ENCODE data around the gene THEM5.

Gene THEM5

DNA sequence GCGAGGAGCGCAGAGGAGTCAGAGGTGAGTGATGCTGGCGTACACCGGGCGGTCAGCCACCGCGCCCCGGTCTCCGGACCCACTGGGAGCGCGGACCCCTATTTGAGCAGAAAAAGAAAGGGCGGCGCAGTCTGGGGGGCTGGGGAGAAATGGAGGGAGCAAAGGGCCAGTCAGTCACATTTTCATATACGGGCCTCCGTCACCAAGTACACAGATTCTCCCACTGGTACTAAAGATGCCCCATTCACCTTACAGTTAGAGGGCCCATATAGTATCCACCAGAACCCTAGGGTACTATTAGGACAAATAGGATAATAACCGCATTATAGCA lies 14.5 kb downstream of the THEM5 start:
- no peak for DNase-seq

DNA sequence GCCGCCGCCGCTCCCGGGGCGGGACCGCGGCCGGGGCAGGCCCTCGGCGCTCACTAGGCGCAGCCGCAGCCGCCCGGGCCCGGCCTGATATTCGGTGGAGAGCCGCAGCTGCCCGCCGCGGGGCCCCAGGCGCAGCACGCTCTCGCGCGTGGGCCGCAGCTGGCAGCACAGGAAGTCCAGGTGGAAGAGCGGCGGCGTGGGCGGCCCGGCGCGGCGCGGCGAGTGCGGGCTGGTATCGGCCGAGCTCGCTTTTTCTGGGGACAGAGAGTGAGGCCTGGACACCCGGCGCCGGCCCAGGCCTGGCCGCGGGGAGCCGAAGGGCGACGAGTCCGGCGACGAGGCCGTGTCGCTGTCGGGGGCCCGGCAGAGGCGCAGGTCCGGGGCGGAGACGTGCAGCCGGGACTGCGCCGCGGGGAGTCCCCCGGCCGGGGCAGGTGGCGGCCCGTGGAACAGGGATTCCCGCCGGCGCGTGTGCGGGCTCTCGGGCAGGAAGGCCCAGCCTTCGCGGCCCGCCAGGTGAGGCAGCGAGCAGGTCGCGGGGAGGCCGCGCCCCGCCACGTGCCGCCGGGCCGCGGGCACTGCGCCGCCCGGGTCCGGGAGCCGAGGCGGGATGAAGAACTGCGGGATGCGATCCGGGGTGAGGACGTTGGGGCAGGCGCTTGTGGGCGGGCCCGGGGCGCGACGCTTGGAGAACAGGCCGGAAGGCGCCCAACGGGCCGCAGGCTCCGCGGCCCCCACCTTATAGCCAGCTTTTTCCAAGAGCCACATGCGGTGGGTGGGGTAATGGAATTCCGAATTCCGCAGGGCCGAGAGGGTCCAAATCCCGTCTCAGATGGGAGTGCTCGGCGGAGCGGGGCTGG lies 15.1 kb downstream of the THEM5 start:
- DNase-seq: no peak

DNA sequence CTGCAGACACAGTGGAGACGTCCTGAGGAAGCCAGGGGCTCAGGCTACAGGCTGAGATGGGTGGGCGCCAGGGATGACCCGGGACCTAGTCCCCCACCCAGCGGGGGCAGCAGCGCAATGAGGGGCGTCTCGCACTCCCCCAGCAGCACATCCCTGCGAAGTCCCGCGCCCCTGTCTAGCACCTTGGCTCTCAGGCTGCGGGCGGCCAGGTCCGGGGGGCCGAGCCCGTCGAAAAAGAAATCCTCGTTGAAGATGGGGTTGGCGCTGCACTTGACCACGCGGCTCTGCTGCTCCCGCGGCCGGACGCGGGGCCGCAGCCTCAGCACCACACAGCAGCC lies 15.7 kb downstream of the THEM5 start:
- no peak for DNase-seq

DNA sequence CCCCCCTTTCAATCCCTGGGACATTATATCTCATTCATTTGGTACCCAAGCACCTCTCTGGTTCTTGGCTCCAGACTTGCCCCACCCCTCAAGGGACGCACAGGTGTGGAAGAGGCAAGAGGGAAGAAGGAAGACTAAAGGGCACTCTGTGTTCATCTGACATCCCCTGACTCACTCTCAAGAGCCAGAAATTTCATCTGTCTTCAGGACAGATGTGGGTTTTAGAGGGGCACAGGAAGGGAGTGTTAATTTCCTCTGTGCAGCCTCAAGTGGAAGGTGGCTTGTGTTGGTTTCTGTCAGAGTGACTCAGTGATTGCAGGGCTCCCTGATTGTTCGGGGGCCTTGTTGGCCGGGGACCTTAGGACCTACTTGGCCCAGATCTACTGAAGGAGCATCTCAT lies 16.3 kb downstream of the THEM5 start:
- DNase-seq: no peak

DNA sequence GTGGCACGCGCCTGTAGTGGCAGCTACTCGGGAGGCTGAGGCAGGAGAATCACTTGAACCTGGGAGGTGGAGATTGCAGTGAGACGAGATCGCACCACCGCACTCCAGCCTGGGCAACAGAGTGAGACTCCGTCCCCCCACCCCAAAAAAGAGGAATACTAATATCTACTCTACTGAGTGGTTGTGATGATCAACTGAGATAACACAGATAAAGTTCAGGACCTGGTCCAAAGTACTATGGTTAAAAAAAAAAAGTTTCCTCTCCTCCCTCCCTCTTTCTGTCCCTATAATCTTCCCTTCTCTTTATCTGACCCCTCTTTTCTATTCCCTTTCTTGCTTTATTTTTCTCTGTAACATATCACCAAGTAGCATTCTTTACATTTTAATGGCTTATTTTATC lies 17.9 kb downstream of the THEM5 start:
- no peak for DNase-seq

DNA sequence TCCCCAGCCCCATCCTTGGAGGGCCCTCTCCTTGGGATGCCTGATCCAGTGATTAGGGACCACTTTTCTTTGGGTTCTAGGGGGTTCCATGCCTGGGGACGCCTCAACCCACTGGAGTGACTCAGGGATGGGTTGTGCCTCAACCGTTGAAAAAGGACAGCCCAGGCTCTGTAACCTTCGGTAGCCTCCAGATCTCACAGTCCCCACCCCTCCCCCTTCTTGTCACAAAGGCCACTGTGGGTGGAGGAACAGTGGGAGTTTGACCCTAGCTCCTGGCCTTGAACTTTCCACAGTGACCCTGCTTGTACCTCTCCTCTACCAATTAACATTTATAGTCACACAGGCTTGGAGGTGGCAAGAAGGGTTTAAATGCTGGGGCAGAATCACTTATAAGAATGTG lies 19.3 kb downstream of the THEM5 start:
- no peak for DNase-seq

DNA sequence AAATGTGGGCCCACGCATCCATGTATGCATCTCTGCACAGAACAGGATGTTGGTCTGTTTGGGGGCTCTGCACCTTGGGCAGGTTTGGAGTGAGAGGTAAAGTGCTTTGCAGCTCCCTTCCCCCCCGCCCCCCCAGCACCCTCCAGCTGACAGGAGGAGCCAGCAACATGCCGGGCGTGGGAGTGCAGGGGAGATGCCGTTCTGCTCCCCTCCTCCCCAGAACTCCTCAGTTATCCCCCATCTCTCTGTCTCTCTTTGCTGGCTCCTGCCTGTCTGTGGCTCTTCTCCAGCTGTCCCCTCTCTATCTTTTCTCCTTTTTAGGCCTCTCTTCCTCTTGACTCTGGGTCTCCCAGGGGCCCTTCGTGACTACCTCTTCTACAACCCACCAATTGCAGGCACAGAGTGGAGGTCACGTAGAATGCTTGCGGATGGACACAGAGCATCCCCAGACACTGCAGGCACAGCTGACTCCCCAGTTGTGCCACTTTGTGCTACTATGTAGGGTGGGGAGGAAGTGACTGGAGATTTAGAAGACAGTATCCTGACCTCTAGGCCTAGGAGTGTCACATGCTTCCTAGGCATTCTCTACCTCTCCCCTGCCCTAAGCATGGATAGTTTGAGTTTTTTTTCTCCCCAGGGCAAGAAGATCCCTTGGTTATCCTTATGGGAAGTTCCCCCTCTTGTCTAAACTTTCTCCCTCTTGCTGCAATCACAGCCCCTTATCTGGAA lies 20.2 kb downstream of the THEM5 start:
- no peak for DNase-seq

DNA sequence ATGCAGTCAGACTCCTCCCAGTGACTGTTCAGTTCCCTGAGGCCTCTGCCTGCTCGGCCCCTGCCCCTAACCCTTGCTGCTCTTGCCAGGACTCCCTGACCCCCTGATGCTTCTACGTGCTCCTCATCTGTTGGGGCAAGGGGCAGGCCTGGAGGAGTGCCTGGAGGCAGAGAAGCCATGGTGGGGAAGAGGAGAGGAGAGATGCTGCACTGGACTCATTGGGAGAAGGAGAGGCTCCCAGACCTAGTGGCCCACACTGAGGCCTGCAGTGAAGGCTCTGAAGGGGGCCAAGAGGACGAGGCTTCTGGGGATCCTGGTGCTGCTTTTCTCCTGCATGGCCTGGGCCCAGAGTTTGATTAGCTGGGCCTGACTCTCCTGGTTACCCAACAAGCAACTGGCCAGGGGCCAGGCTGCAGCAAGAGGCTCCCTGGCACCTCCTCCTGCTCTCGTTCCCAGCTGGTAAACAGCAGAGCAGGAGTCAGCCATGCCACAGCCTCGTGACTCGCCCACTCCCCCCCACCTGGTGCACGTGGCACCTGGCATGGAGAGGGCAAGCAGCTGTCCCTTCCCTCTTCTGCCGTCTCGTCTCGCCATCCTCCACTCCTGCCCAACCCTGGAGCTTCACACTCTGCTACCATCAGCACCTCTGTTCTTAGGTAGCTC lies 21.1 kb downstream of the THEM5 start:
- DNase-seq: no peak

DNA sequence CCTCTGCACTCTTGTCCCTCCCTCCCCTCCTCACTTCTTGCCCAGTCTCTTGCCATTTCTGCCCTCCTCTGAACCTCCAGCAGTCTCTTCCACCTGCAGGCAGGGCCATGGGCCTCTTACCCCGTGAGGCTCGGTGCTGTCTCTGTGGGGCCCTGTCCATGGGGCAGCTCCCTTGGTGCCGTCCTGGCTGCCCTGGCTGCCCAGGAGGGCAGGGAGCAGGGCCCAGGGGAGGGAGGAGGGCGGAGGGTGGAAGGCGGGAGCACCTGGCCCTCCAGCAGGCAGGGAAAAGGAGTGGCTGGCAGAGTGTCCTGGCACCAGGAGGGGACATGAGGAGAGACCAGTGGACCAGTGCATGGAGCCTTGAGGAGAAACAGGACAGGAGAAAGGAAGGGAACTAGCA lies 21.9 kb downstream of the THEM5 start, which contains the start of gene RORC:
TSS of gene RORC (minus strand) at position 198 of the 400 bp plus-strand sequence. CDS start at position 160, 38 bp downstream.
- no peak for DNase-seq

DNA sequence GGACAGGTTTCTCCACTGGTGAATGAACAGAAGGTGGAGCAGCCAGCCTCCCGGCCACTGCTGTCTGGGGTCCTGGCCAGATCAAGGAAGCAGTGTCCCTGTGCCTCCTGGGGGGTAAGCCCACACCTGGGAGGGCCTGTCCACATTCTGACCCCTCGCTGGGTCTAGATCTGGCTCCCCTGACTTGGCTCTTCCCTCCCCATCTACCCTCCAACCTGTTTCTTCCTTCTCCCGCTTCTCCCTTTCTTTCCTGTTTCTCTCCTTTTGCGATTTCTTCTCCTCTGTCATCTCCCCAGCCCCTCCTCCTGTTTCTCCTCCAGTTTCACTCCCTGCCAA lies 22.3 kb downstream of the THEM5 start:
- no peak for DNase-seq

DNA sequence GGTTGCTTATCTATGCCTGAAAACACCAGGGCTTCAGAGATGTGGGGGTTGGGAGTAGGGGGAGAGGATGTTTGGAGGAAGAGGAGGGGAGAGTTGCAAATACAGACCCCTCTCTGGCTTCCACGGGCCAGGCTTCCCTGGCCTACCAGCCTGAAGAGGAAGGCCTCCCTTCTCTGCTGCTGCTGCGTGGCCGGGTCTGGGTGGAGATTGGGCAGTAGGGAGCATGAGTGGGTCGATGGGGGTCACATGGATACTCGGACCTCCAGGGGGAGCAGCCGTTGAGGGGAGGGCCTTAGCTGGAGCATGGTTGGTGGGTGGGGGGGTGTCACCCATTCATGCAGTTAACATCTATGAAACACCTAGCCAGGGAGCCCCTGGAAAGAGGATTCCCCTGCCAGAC lies 23.5 kb downstream of the THEM5 start:
- DNase-seq: no peak

DNA sequence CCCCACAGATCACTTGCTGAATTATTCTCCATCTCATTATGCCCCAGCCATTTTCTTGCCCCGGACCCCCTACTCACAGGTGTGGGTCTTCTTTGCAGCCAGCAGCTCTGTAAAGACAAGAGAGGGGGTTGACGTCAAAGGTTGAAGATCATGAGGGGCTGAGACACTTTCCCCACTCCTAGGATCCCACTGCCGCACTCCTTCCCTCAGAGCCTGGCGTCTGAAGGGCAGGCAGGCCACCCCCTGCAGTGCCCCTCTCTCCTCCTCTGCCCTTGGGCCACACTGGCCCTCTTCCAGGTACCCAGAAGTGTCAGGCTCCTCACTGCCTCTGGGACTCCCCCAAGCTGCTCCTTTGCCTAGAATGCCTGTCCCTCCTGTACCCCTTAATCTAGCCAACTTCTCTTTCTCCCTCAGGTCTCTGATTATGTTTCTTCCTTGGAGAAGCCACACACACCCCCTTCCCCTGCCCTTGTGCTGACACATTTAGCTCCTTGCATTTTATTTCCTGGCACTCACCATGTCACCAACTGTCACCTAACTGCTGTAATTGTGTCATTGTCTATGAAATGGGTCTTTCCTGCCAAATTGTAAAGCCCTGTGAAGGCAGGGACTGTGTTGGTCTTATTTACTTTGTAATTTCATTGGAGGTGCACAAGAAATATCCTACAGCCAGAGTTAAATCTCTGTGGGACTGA lies 24.0 kb downstream of the THEM5 start:
- DNase-seq: no peak

DNA sequence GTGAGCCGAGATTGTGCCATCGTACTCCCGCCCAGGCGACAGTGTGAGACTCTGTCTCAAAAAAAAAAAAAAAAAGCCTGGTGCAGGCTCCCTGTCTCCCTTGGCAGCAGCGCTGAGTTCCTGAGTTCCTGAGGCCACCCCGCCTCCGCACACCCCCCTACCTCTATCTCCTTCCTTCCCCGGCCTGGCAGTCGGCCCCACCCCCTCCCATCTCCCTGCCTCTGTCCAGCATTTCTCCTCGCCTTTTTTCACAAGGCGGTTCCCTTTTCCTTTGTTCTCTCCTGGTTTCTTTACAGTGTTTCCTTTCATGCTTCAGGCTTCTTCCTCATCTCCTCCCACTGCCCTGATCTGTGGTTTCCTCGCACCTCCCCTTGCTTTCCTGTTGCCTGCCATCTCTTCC lies 24.6 kb downstream of the THEM5 start:
- DNase-seq: no peak

DNA sequence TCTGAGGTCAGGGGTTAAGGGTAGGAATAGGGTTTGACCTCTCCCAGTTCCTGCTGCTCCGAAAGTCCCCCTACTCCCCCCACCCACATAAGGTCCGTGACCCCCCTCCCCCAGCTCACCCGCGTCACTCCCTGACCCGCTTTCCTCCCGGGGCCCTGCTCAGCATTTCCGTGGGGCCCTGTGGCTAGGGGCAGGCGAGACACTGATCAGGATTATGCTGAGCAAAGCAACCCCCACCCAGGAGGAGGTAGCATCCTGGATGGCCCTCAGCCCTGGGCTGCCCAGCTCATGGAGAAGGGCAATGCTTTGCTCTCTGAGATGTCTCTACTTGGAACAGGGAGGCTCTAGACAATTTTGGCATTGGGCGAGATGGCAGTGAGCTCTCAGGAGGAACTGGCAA lies 25.7 kb downstream of the THEM5 start:
- DNase-seq: no peak

DNA sequence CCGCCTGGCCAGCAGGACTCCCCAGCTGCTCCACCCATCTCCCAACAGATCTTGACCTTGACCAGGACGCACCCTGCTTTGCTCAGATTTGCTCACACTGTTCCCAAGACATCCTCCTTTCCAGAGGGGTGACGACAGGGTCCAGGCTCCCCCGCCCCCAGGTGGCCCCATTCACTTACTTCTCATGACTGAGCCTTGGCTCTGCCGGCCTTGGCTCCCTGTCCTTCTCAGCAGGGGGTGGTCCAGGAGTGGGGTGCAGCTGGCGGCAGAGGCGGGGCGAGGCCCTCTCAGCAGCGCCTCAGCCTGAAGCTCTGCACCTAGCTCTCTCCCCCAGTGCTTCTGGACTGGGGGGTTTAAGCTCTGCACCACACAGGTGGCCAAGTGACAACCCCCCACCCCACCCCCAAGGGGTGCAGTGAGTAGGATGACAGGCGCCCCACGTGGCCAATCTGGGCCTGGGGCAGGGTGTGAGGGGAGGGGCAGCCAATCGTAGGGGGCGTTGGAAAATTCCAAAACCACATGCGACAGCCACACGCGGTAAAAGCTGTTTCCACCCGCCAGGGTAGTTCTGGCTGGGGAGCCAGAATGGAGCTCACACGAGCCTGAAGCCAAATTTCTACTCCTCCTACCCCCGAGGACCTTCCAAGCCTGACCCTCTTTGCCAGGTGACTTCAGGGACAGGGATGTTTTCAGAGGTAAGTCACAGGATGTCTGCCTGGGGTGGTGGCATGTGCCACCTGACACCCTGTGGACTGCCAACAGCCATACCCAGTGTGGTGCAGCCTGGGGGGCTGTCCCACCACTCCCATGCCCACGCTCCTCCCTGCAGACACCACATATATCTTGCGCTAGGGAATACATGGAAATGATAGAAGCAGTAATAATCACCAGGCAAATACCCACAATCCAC lies 27.5 kb downstream of the THEM5 start:
- peak; percentile 32 for DNase-seq

DNA sequence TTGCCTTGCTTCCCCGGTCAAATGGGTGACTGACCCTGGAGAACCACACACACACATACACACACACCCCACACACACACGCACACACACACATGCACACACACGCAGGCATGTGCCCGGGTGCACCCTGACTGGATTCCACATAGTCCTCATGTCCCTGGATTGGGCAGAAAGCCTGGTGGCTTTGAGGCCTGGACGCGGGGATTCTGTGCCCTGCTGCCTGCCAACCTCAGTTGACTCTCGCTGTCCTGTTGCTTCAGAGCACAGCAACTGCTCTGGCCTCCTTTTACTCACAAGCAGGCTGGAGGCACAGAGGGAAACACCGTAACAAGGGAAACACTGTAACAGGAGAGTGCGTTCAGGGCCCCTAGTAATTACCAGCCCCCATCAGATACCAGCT lies 28.3 kb downstream of the THEM5 start:
- no peak for DNase-seq

DNA sequence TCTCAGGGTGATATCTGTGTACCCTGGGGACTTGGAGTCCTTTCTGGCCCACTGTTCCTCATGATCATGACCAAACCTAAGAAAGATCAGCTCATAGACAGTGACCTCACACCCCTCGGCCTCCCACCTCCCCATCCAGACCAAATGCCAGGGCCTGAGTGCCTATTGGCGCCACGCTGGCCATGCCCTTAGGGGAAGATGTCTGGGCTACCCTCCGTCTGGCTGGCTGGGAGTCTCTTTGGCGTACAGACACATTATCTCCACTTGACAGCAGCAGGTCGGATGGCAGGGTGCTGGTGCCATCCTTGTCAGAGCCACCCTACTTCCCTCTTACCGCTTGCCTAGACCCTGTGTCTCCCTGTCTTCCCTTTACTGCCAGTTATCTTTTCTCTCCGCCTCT lies 30.3 kb downstream of the THEM5 start:
- no peak for DNase-seq

DNA sequence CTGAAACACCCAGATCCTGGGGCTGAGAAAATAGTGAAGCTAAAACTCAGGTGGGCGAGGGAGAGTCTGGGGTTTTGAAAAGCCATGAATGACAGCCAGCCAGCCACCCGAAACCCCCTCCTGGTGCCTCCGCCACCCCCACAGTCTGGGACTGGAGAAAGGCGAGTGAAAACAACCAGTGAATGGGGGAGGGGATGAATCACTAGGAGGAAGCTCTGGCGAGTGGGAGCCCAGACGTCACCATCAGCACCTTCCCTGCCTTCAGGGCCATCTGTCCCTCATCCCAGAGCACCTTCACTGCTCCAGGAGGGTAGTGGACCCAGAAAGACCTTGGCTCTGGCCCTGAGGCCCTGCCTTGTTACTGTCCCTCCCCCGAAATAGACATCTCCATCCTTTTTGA lies 31.1 kb downstream of the THEM5 start:
- DNase-seq: peak; percentile 40

DNA sequence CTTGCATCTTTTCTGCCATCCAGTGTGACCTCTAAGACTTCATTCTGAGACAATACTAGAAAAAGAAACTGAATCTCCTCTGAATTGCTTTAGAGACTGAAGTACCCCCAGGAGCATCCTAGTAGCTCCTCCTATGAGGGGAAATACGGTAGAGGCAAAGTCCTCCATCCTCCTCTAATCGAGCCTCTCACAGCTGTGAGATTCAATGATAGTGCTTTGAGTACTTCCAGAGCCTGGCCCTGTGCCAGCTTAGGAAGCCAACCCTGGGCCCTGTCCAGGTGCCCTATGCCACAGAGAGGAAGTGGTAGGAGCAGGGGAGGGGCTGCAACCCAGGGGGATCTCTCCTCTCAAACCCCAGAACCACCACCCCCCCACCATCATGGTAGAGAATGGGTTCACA lies 32.6 kb downstream of the THEM5 start:
- no peak for DNase-seq

DNA sequence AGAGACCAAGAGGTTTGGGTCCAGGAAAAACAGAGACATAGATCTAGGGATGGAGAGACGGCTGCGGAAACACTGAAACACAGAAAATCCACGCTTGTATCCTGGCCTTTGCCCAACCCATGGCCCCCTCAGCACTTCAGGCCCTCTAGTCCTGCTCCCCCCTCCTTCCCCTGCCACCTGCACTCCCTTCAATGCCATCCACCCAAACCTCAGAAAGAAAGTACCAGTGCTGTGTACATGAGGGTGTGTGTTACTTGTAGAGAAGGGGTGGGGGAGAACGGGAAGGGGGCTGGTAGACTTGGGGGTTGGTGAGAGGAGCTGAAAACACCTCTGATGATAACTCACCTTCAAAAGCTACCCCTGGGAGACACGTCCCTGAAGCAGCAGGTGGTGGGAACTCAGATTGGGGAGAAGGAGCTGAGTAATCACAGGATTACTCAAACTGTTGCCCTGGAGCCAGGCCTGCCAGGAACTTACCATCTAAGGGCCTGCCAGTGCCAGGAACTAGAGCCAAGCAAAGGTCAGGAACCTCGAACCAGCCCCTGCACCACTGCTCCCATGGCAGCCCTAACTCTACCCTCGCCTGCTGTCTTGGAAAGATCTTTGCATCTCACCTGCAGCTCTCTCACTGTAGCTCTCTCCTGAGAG lies 33.4 kb downstream of the THEM5 start:
- no peak for DNase-seq

DNA sequence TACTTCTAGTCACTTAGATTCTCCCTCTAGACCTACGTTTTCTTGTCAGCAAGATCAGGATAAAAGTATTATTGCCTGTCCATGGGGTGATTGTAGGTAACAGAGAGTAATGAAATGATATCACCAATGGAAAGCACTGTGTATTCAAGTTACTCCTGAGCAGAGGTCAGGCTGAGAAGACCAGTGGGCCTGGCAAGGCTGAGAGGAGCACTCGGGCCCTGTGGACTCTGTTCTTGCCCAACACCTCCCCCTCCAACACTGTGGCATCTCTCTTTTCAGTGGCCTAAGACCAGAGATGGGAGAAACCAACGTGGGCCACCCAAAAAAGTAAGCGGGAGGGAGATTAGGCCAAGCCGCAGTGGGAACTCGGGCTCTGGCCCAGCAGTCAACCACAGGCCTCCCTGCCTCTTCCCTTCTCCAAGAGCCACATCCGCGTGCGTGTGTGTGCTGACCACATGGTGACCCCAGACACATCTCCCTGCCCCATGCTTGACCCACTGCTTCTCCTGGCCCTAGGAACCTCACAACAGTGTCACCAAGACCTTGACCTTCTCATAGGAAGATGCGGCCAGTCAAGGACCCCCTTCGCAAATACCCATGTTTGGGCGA lies 34.2 kb downstream of the THEM5 start:
- DNase-seq: no peak

DNA sequence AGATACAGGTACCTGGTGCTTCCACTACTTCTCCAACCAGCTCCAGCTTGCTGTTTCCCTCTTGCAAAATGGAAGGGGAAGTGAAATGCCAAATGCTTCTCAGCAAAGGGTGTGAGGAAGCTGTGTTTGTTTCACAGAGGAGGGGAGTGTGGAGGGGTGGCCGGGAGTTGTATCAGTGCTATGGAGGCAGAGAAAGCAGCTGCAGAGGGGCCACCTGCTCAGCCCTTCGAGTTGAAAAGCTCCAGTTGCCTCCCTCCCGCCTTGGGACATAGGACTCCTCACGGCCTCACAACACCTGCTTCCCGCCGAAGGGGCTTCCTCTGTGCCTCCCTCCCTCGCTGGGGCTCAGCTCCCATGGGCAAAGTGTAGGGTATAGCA lies 36.2 kb downstream of the THEM5 start:
- no peak for DNase-seq

All from activated T-cell treated with anti-CD3 and anti-CD28 coated beads for 4 hours (primary cell).